ENCODE results near the gene GUCA2B.

Gene GUCA2B

GRCh38 chr1:42152907-42153600, at the start of gene GUCA2B:
TSS of gene GUCA2B (plus strand) at chr1:42153410. CDS start at chr1:42153451, 41 bp downstream.
- Histone ChIP-seq H3K36me3 (ENCODE audit: control insufficient read depth, insufficient read depth, low read length) (no peaks in the 10 kb centered on the region), H3K9me3 (ENCODE audit: control insufficient read depth, insufficient read depth, low read depth, low read length) (no peaks in the 10 kb centered on the region), H3K4me1 (ENCODE audit: control insufficient read depth, insufficient read depth, low read length) (no peaks in the 10 kb centered on the region), H3K9ac (ENCODE audit: low read length) (no peak within 1 kb of the TSS), H3K27me3 (ENCODE audit: control insufficient read depth, insufficient read depth, low read length) (peaks cover 6% of the 10 kb centered on the region; the same call in 1 of the 2 replicates), H3K27ac (ENCODE audit: low read depth, low read length) (no peak within 1 kb of the TSS), H3K4me3 (ENCODE audit: low read depth, low read length) (no peak within 1 kb of the TSS)

GRCh38 chr1:42105025-42105424, 48.2 kb upstream of the GUCA2B start:
- H3K27ac ChIP-seq (ENCODE audit: low read depth, low read length) = no peak overlapping the region
- peaks cover 11% of the 10 kb centered on the region; the same call in 1 of the 2 replicates for H3K27me3 ChIP-seq (ENCODE audit: control insufficient read depth, insufficient read depth, low read length)
- H3K4me1 ChIP-seq (ENCODE audit: control insufficient read depth, insufficient read depth, low read length) = no peaks in the 10 kb centered on the region
- no peaks in the 10 kb centered on the region for H3K36me3 ChIP-seq (ENCODE audit: control insufficient read depth, insufficient read depth, low read length)
- no peaks in the 10 kb centered on the region for H3K9me3 ChIP-seq (ENCODE audit: control insufficient read depth, insufficient read depth, low read depth, low read length)
- H3K4me3 ChIP-seq (ENCODE audit: low read depth, low read length) = no peak overlapping the region
- H3K9ac ChIP-seq (ENCODE audit: low read length) = no peak overlapping the region

DNA sequence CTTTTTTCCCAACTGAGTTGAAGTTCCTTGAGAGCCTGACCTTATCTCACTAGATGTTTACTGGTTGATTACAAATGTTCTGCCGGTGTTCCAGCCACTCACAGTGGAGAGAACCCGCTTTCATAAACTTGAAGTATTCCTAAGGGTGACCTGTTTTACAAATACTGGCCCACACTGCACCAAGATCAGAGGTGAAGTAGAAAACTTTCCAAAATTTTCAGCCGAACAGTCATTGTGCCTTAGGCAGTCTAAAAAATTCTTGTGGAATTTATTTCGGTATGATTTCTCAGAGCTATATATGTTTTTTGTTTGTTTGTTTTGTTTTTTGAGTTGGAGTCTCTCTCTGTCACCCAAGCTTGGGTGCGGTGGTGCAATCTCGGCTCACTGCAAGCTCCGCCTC, 44.9 kb upstream of the GUCA2B start:
- no peaks in the 10 kb centered on the region for H3K36me3 ChIP-seq (ENCODE audit: control insufficient read depth, insufficient read depth, low read length)
- H3K27ac ChIP-seq (ENCODE audit: low read depth, low read length) = no peak overlapping the region
- no peak overlapping the region for H3K9ac ChIP-seq (ENCODE audit: low read length)
- no peaks in the 10 kb centered on the region for H3K4me1 ChIP-seq (ENCODE audit: control insufficient read depth, insufficient read depth, low read length)
- H3K9me3 ChIP-seq (ENCODE audit: control insufficient read depth, insufficient read depth, low read depth, low read length) = no peaks in the 10 kb centered on the region
- no peak overlapping the region for H3K4me3 ChIP-seq (ENCODE audit: low read depth, low read length)
- peaks cover 11% of the 10 kb centered on the region; the same call in 1 of the 2 replicates for H3K27me3 ChIP-seq (ENCODE audit: control insufficient read depth, insufficient read depth, low read length)

GRCh38 chr1:42109600-42109999, 43.6 kb upstream of the GUCA2B start:
- H3K27me3 ChIP-seq (ENCODE audit: control insufficient read depth, insufficient read depth, low read length) = peaks cover 4% of the 10 kb centered on the region; the same call in 1 of the 2 replicates
- H3K27ac ChIP-seq (ENCODE audit: low read depth, low read length) = no peak overlapping the region
- H3K4me1 ChIP-seq (ENCODE audit: control insufficient read depth, insufficient read depth, low read length) = no peaks in the 10 kb centered on the region
- no peak overlapping the region for H3K9ac ChIP-seq (ENCODE audit: low read length)
- H3K36me3 ChIP-seq (ENCODE audit: control insufficient read depth, insufficient read depth, low read length) = no peaks in the 10 kb centered on the region
- no peaks in the 10 kb centered on the region for H3K9me3 ChIP-seq (ENCODE audit: control insufficient read depth, insufficient read depth, low read depth, low read length)
- no peak overlapping the region for H3K4me3 ChIP-seq (ENCODE audit: low read depth, low read length)

- Histone ChIP-seq H3K27ac (ENCODE audit: low read depth, low read length) (no peak overlapping the region), H3K9ac (ENCODE audit: low read length) (no peak overlapping the region), H3K36me3 (ENCODE audit: control insufficient read depth, insufficient read depth, low read length) (no peaks in the 10 kb centered on the region), H3K27me3 (ENCODE audit: control insufficient read depth, insufficient read depth, low read length) (no peaks in the 10 kb centered on the region; the same call in 1 of the 2 replicates), H3K9me3 (ENCODE audit: control insufficient read depth, insufficient read depth, low read depth, low read length) (no peaks in the 10 kb centered on the region), H3K4me1 (ENCODE audit: control insufficient read depth, insufficient read depth, low read length) (peaks cover 4% of the 10 kb centered on the region; the same call in 1 of the 2 replicates), H3K4me3 (ENCODE audit: low read depth, low read length) (no peak overlapping the region)
Observed at GRCh38 chr1:42114229-42114628, 39.0 kb upstream of the GUCA2B start.

- H3K27me3 ChIP-seq (ENCODE audit: control insufficient read depth, insufficient read depth, low read length) = no peaks in the 10 kb centered on the region; the same call in 1 of the 2 replicates
- peaks cover 4% of the 10 kb centered on the region; the same call in 1 of the 2 replicates for H3K4me1 ChIP-seq (ENCODE audit: control insufficient read depth, insufficient read depth, low read length)
- no peak overlapping the region for H3K9ac ChIP-seq (ENCODE audit: low read length)
- H3K4me3 ChIP-seq (ENCODE audit: low read depth, low read length) = no peak overlapping the region
- no peaks in the 10 kb centered on the region for H3K9me3 ChIP-seq (ENCODE audit: control insufficient read depth, insufficient read depth, low read depth, low read length)
- no peaks in the 10 kb centered on the region for H3K36me3 ChIP-seq (ENCODE audit: control insufficient read depth, insufficient read depth, low read length)
- no peak overlapping the region for H3K27ac ChIP-seq (ENCODE audit: low read depth, low read length)
Observed at GRCh38 chr1:42117214-42117613, 36.0 kb upstream of the GUCA2B start.

GRCh38 chr1:42118125-42118524, 35.1 kb upstream of the GUCA2B start:
- no peak overlapping the region for H3K4me3 ChIP-seq (ENCODE audit: low read depth, low read length)
- H3K9me3 ChIP-seq (ENCODE audit: control insufficient read depth, insufficient read depth, low read depth, low read length) = no peaks in the 10 kb centered on the region
- no peaks in the 10 kb centered on the region for H3K36me3 ChIP-seq (ENCODE audit: control insufficient read depth, insufficient read depth, low read length)
- peaks cover 4% of the 10 kb centered on the region; the same call in 1 of the 2 replicates for H3K4me1 ChIP-seq (ENCODE audit: control insufficient read depth, insufficient read depth, low read length)
- no peak overlapping the region for H3K27ac ChIP-seq (ENCODE audit: low read depth, low read length)
- H3K9ac ChIP-seq (ENCODE audit: low read length) = no peak overlapping the region
- H3K27me3 ChIP-seq (ENCODE audit: control insufficient read depth, insufficient read depth, low read length) = no peaks in the 10 kb centered on the region; the same call in 1 of the 2 replicates

DNA sequence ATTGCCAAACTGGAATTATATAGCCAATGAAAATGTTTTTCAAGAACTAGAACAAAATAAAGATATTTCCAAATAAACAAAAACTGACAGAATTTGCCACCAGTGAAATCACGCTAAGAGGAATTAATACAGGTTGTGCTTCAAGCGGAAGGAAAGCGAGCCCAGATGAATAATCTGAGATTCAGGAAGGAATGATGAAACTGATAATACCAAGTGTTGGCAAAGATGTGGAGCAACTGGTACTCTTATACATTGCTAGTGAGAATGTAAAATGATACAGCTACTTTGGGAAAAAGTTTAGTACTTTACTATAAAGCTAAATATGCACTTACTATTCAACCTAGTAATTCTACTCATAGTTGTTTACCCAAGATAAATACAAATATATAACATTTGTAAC, 30.8 kb upstream of the GUCA2B start:
- peaks cover 3% of the 10 kb centered on the region; the same call in 1 of the 2 replicates for H3K4me1 ChIP-seq (ENCODE audit: control insufficient read depth, insufficient read depth, low read length)
- no peak overlapping the region for H3K4me3 ChIP-seq (ENCODE audit: low read depth, low read length)
- H3K9me3 ChIP-seq (ENCODE audit: control insufficient read depth, insufficient read depth, low read depth, low read length) = no peaks in the 10 kb centered on the region
- no peak overlapping the region for H3K9ac ChIP-seq (ENCODE audit: low read length)
- H3K36me3 ChIP-seq (ENCODE audit: control insufficient read depth, insufficient read depth, low read length) = no peaks in the 10 kb centered on the region
- H3K27me3 ChIP-seq (ENCODE audit: control insufficient read depth, insufficient read depth, low read length) = peaks cover 8% of the 10 kb centered on the region; the same call in 1 of the 2 replicates
- H3K27ac ChIP-seq (ENCODE audit: low read depth, low read length) = no peak overlapping the region

DNA sequence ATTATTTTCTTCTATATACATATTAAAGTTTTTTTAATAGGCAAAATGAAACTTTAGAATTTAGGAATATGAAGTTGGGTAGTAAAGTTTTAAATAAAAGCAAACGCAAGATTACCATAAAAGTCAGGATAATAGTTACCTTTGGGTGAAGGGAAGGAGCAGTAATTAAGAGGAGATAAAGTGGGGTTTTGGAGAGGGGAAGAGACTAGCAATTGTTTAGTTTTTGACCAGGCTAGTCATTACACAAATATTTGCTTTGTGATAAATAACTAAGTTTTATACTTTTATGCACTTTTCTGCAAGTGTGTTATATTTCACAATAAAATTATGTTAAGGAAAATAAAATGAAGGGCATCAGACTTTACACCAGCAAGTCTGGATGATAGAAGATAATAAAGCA, 27.7 kb upstream of the GUCA2B start:
- Histone ChIP-seq H3K4me3 (ENCODE audit: low read depth, low read length) (no peak overlapping the region), H3K27ac (ENCODE audit: low read depth, low read length) (no peak overlapping the region), H3K4me1 (ENCODE audit: control insufficient read depth, insufficient read depth, low read length) (no peaks in the 10 kb centered on the region), H3K9ac (ENCODE audit: low read length) (no peak overlapping the region), H3K9me3 (ENCODE audit: control insufficient read depth, insufficient read depth, low read depth, low read length) (no peaks in the 10 kb centered on the region), H3K36me3 (ENCODE audit: control insufficient read depth, insufficient read depth, low read length) (no peaks in the 10 kb centered on the region), H3K27me3 (ENCODE audit: control insufficient read depth, insufficient read depth, low read length) (peaks cover 13% of the 10 kb centered on the region; the same call in 1 of the 2 replicates)

- Histone ChIP-seq H3K9me3 (ENCODE audit: control insufficient read depth, insufficient read depth, low read depth, low read length) (no peaks in the 10 kb centered on the region), H3K9ac (ENCODE audit: low read length) (no peak overlapping the region), H3K36me3 (ENCODE audit: control insufficient read depth, insufficient read depth, low read length) (no peaks in the 10 kb centered on the region), H3K4me1 (ENCODE audit: control insufficient read depth, insufficient read depth, low read length) (no peaks in the 10 kb centered on the region), H3K27me3 (ENCODE audit: control insufficient read depth, insufficient read depth, low read length) (peaks cover 13% of the 10 kb centered on the region; the same call in 1 of the 2 replicates), H3K4me3 (ENCODE audit: low read depth, low read length) (no peak overlapping the region), H3K27ac (ENCODE audit: low read depth, low read length) (no peak overlapping the region)
Observed at GRCh38 chr1:42127767-42128166, 25.4 kb upstream of the GUCA2B start.

- Histone ChIP-seq H3K9ac (ENCODE audit: low read length) (no peak overlapping the region), H3K9me3 (ENCODE audit: control insufficient read depth, insufficient read depth, low read depth, low read length) (no peaks in the 10 kb centered on the region), H3K27ac (ENCODE audit: low read depth, low read length) (no peak overlapping the region), H3K36me3 (ENCODE audit: control insufficient read depth, insufficient read depth, low read length) (no peaks in the 10 kb centered on the region), H3K27me3 (ENCODE audit: control insufficient read depth, insufficient read depth, low read length) (peaks cover 13% of the 10 kb centered on the region; the same call in 1 of the 2 replicates), H3K4me3 (ENCODE audit: low read depth, low read length) (no peak overlapping the region), H3K4me1 (ENCODE audit: control insufficient read depth, insufficient read depth, low read length) (no peaks in the 10 kb centered on the region)
Observed at GRCh38 chr1:42128499-42128898, 24.7 kb upstream of the GUCA2B start.
